ENCODE results near the gene COX6A2.

The COX6A2 gene

DNA sequence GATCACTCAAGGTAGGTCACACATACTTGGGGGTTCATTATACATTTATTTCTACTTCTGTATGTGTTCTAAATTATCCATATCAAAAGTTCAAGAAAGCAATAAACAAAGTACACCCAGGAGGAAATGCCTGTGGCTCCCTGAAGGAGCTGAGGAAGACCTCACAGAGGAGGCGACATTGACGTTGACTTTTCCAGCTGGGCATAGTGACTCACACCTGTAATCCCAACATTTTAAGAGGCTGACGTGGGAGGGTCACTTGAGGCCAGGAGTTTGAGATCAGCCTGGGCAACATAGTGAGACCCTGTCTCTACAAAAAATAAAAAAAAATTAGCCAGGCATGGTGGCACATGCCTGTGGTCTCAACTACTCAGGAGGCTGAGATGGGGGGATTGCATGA, 18.7 kb downstream of the COX6A2 start:
- peaks cover 23% of the 10 kb centered on the region for H3K27me3 ChIP-seq (ENCODE audit: insufficient read depth, low read length)
- no peak overlapping the region for H3K27ac ChIP-seq (ENCODE audit: low read depth, low read length)
- H3K4me1 ChIP-seq (ENCODE audit: control insufficient read depth, insufficient read depth, low read length, unreplicated experiment), result no peaks in the 10 kb centered on the region
- no peak overlapping the region for H2AFZ ChIP-seq (ENCODE audit: low read length, unreplicated experiment)
- H3K4me3 ChIP-seq (ENCODE audit: low read depth, low read length), result no peak overlapping the region
- no peaks in the 10 kb centered on the region for H3K36me3 ChIP-seq (ENCODE audit: insufficient read depth, low read length)
- H3K79me2 ChIP-seq (ENCODE audit: control insufficient read depth, insufficient read depth, low read length, unreplicated experiment), result peaks cover 2% of the 10 kb centered on the region

DNA sequence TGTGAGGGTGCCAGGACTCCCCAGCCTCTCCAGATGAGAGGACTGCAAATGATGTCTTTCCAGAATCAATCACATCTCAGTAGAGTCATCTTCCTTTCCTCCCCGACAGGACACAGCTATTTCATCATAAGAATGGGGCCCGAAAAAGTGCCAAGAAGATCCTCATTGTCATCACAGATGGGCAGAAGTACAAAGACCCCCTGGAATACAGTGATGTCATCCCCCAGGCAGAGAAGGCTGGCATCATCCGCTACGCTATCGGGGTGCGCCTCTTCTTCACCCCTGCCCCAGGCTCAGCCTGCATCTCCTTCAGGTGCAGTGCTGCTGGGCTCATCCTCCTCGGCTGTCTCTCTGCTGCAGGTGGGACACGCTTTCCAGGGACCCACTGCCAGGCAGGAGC, 20.8 kb downstream of the COX6A2 start:
- Histone ChIP-seq H3K27ac (ENCODE audit: low read depth, low read length) (no peak overlapping the region), H3K79me2 (ENCODE audit: control insufficient read depth, insufficient read depth, low read length, unreplicated experiment) (peaks cover 16% of the 10 kb centered on the region), H3K27me3 (ENCODE audit: insufficient read depth, low read length) (peaks cover 4% of the 10 kb centered on the region; the same call in 1 of the 2 replicates), H3K36me3 (ENCODE audit: insufficient read depth, low read length) (no peaks in the 10 kb centered on the region), H2AFZ (ENCODE audit: low read length, unreplicated experiment) (no peak overlapping the region), H3K4me3 (ENCODE audit: low read depth, low read length) (no peak overlapping the region), H3K4me1 (ENCODE audit: control insufficient read depth, insufficient read depth, low read length, unreplicated experiment) (peaks cover 11% of the 10 kb centered on the region)

DNA sequence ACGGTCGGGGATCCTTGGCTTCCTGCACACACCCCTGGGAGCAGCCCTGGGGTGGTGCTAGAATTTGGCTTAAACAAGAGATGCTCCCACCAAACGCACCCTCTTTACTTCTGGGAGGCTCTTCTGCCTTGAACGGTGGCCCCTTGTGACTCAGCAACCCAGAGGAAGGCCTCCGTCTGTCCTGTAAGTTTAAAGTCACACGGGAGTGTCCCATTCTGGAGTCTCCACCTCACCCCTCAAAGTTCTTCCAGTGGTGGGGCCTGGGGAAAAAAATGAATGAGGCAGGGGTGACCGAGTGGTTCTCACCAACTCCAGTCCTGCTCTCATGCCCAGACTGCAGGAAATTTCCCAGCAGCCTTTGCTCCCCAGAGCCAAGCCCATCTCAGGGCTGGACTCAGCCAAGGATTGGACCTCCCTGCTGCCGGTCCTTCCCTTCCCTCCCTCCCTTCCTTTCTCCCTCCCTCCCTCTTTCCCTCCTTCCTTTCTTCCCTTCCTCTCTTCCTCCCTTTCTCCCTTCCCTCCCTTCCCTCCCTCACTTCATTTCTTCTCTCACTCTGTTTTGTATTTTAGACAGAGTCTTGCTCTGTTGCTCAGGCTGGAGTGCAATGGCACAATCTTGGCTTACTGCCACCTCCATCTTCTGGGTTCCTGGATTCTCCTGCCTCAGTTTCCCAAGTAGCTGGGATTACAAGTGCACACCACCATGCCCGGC, 23.7 kb downstream of the COX6A2 start:
- Histone ChIP-seq H3K27me3 (ENCODE audit: insufficient read depth, low read length) (peaks cover 4% of the 10 kb centered on the region; the same call in 1 of the 2 replicates), H3K4me1 (ENCODE audit: control insufficient read depth, insufficient read depth, low read length, unreplicated experiment) (peaks cover 13% of the 10 kb centered on the region), H3K79me2 (ENCODE audit: control insufficient read depth, insufficient read depth, low read length, unreplicated experiment) (peaks cover 16% of the 10 kb centered on the region), H3K4me3 (ENCODE audit: low read depth, low read length) (peak overlapping the region; percentile 82), H3K27ac (ENCODE audit: low read depth, low read length) (peak overlapping the region; percentile 21; the same call in 1 of the 2 replicates), H2AFZ (ENCODE audit: low read length, unreplicated experiment) (peak overlapping the region; percentile 48), H3K36me3 (ENCODE audit: insufficient read depth, low read length) (peaks cover 16% of the 10 kb centered on the region)

DNA sequence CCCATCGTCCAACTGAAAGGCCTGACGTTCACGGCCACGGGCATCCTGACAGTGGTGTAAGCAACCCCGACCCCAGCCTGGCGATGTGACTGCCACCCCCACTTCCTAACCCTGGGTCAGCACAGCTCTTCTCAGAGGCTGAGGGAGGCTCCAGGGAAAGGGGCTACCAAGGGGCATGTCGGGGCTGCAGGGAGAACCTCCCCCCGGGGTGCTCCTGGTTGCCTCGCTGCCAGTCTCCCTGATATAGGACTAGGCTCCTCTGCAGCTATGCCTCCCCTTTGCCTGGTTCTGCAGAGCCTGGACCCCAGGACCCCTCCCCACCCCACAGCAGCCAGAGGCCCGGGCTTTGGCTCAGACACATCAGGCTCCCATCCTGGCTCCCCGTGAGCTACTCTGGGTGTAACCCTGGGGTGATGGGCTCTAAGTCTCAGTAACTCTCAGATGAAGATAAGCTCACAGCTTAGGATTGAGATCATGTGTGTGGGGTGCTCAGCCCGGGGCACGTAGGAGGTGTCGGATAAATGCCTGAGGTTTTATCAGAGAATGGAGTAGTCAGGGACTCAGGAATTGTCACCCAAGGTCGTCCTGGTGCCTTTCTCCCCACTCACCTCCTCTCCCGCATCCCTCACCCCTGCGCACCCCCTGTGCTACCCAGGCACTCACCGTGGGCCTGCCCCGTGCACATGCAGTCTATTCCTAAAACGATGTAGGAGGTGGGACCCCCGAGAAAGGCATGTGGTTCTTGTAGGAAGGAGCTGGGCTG, 24.4 kb downstream of the COX6A2 start:
- H3K27ac ChIP-seq (ENCODE audit: low read depth, low read length), result peak overlapping the region; percentile 21; the same call in 1 of the 2 replicates
- H3K27me3 ChIP-seq (ENCODE audit: insufficient read depth, low read length), result peaks cover 4% of the 10 kb centered on the region; the same call in 1 of the 2 replicates
- H2AFZ ChIP-seq (ENCODE audit: low read length, unreplicated experiment), result no peak overlapping the region
- H3K79me2 ChIP-seq (ENCODE audit: control insufficient read depth, insufficient read depth, low read length, unreplicated experiment), result peaks cover 16% of the 10 kb centered on the region
- peak overlapping the region; percentile 82 for H3K4me3 ChIP-seq (ENCODE audit: low read depth, low read length)
- peaks cover 21% of the 10 kb centered on the region for H3K36me3 ChIP-seq (ENCODE audit: insufficient read depth, low read length)
- H3K4me1 ChIP-seq (ENCODE audit: control insufficient read depth, insufficient read depth, low read length, unreplicated experiment), result peaks cover 13% of the 10 kb centered on the region

DNA sequence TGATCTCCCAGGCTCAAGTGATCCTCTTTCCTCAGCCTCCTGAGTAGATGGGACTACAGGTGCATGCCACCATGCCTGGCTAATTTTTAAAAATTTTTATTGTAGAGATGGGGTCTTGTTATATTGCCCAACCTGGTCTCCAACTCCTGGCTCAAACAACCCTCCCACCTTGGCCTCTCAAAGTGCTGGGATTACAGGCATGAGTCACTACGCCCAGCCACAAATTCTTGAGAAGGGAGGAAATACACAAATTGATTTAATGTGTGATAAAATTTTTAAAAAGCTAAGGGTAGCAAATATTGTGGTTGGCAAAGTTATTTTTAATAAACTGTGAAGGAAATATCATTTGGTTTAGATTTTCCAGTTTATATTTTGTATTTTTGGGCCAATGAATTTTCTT, 25.5 kb downstream of the COX6A2 start:
- peaks cover 24% of the 10 kb centered on the region for H3K36me3 ChIP-seq (ENCODE audit: insufficient read depth, low read length)
- H3K27me3 ChIP-seq (ENCODE audit: insufficient read depth, low read length), result no peaks in the 10 kb centered on the region
- no peak overlapping the region; the same call in 1 of the 2 replicates for H3K4me3 ChIP-seq (ENCODE audit: low read depth, low read length)
- H3K79me2 ChIP-seq (ENCODE audit: control insufficient read depth, insufficient read depth, low read length, unreplicated experiment), result peaks cover 16% of the 10 kb centered on the region
- peaks cover 13% of the 10 kb centered on the region for H3K4me1 ChIP-seq (ENCODE audit: control insufficient read depth, insufficient read depth, low read length, unreplicated experiment)
- no peak overlapping the region for H2AFZ ChIP-seq (ENCODE audit: low read length, unreplicated experiment)
- H3K27ac ChIP-seq (ENCODE audit: low read depth, low read length), result peak overlapping the region; percentile 14; the same call in 1 of the 2 replicates

DNA sequence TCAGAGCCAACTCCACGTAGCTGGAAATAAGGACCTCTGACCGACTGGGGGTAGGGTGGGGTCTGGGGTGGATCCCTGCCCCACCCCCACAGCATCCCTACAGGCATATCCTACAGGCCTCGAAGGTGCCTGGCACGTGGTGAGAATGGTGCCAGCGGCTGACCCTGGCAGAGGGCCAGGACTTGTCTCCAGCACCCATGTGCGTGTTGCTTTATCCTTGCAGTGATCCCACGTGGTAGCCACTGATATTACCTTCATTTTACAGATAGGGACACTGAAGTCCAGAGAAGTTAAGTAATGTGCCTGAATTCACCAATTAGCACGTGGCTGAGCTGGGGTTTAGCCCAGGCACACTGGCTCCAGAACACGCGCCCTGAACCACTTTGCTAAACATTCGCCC, 26.7 kb downstream of the COX6A2 start:
- peaks cover 13% of the 10 kb centered on the region for H3K4me1 ChIP-seq (ENCODE audit: control insufficient read depth, insufficient read depth, low read length, unreplicated experiment)
- H3K27me3 ChIP-seq (ENCODE audit: insufficient read depth, low read length), result no peaks in the 10 kb centered on the region
- H3K4me3 ChIP-seq (ENCODE audit: low read depth, low read length), result no peak overlapping the region
- peaks cover 24% of the 10 kb centered on the region for H3K36me3 ChIP-seq (ENCODE audit: insufficient read depth, low read length)
- H3K27ac ChIP-seq (ENCODE audit: low read depth, low read length), result no peak overlapping the region
- no peak overlapping the region for H2AFZ ChIP-seq (ENCODE audit: low read length, unreplicated experiment)
- peaks cover 16% of the 10 kb centered on the region for H3K79me2 ChIP-seq (ENCODE audit: control insufficient read depth, insufficient read depth, low read length, unreplicated experiment)

DNA sequence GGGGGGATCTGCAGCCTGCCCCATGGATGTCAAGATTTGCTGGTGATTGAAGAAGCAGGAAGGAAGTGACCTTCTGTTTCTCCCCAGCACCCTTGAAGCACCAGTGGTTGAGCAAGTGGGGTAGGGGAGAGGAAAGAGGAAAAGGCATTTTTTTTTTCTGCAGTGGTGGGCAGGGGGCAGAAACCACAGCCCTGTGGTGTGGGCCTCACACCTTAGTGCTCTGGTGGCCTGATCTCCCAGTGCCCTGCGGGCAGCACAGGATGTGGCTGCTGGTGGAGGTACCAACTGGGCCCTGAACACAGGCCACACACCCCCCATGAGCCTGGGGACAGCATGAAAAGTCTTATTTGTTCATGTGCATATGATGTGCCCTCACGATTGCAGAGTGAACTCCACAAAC, 28.0 kb downstream of the COX6A2 start:
- Histone ChIP-seq H2AFZ (ENCODE audit: low read length, unreplicated experiment) (no peak overlapping the region), H3K4me1 (ENCODE audit: control insufficient read depth, insufficient read depth, low read length, unreplicated experiment) (peaks cover 13% of the 10 kb centered on the region), H3K27me3 (ENCODE audit: insufficient read depth, low read length) (no peaks in the 10 kb centered on the region), H3K4me3 (ENCODE audit: low read depth, low read length) (no peak overlapping the region), H3K36me3 (ENCODE audit: insufficient read depth, low read length) (peaks cover 24% of the 10 kb centered on the region), H3K79me2 (ENCODE audit: control insufficient read depth, insufficient read depth, low read length, unreplicated experiment) (peaks cover 16% of the 10 kb centered on the region), H3K27ac (ENCODE audit: low read depth, low read length) (no peak overlapping the region)

DNA sequence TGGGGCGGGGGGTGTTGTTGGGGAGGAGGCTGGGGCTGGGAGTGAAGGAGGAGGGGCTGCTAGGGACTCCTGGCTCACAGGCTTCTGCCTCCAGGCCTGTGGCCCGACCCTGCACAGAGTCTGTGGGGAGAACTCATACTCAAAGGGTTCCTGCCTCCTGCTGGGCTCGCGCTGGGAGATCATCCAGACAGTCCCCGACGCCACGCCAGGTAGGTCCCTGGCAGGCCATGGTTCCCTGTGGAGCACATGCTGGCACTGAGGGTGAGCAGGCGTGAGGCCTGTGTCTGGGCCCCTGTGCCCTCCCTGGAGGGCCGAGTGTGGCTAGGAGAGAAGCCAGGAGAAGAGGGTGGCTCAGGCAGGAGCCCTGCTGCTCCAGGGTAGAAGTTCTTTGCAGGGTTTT, 30.5 kb downstream of the COX6A2 start:
- Histone ChIP-seq H3K4me3 (ENCODE audit: low read depth, low read length) (no peak overlapping the region), H3K27ac (ENCODE audit: low read depth, low read length) (no peak overlapping the region), H3K27me3 (ENCODE audit: insufficient read depth, low read length) (0 out of 2 replicates have a peak, but pooled peaks cover 4% of the 10 kb centered on the region), H3K36me3 (ENCODE audit: insufficient read depth, low read length) (peaks cover 24% of the 10 kb centered on the region), H3K4me1 (ENCODE audit: control insufficient read depth, insufficient read depth, low read length, unreplicated experiment) (peaks cover 9% of the 10 kb centered on the region), H3K79me2 (ENCODE audit: control insufficient read depth, insufficient read depth, low read length, unreplicated experiment) (no peaks in the 10 kb centered on the region), H2AFZ (ENCODE audit: low read length, unreplicated experiment) (no peak overlapping the region)

DNA sequence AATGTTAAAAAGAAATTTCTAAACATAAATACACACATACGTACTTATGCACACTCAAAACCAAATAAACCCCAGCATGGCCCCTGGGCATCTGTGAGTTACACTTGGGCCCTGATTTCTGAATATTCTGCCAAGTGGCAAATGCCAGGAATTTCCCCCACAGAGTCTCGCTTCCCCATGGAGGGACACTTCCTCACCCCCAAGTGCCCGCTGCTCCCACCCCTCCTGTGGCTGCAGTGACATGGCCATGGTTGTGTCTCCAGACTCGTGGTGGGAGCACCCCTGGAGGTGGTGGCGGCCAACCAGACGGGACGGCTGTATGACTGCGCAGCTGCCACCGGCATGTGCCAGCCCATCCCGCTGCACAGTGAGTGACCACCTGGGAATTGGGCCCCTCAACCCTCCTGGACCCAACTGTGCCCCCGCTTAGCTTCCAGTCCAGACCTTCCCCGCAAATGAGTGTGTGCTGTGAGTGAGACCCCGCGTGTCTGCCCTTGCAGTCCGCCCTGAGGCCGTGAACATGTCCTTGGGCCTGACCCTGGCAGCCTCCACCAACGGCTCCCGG, 31.0 kb downstream of the COX6A2 start:
- H3K36me3 ChIP-seq (ENCODE audit: insufficient read depth, low read length), result peaks cover 24% of the 10 kb centered on the region
- H3K4me1 ChIP-seq (ENCODE audit: control insufficient read depth, insufficient read depth, low read length, unreplicated experiment), result peaks cover 5% of the 10 kb centered on the region
- no peak overlapping the region for H3K4me3 ChIP-seq (ENCODE audit: low read depth, low read length)
- H3K27ac ChIP-seq (ENCODE audit: low read depth, low read length), result no peak overlapping the region
- no peaks in the 10 kb centered on the region for H3K79me2 ChIP-seq (ENCODE audit: control insufficient read depth, insufficient read depth, low read length, unreplicated experiment)
- 0 out of 2 replicates have a peak, but pooled peaks cover 4% of the 10 kb centered on the region for H3K27me3 ChIP-seq (ENCODE audit: insufficient read depth, low read length)
- no peak overlapping the region for H2AFZ ChIP-seq (ENCODE audit: low read length, unreplicated experiment)

DNA sequence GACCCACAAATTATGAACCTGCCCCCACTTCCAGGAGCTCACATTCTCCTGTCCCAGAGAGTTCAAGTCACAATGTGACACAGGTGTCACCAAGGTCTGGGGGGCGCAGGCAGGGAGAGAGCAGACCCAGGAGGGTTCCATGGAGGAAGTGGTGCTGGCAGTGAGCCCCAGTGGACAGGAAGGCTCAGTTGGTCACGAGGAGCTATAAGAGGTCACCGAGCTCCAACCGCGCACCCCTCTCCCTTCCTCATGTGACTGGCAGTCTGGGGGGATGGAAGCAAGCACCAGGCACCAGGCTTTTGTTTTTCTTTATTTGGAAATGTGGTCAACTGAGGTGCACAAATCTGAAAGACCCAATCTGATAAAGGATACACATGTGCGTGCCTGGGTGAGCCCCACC, 32.5 kb downstream of the COX6A2 start:
- H3K4me3 ChIP-seq (ENCODE audit: low read depth, low read length), result no peak overlapping the region
- H3K27ac ChIP-seq (ENCODE audit: low read depth, low read length), result no peak overlapping the region
- H3K27me3 ChIP-seq (ENCODE audit: insufficient read depth, low read length), result 0 out of 2 replicates have a peak, but pooled peaks cover 4% of the 10 kb centered on the region
- H3K79me2 ChIP-seq (ENCODE audit: control insufficient read depth, insufficient read depth, low read length, unreplicated experiment), result no peaks in the 10 kb centered on the region
- peaks cover 15% of the 10 kb centered on the region; the same call in 1 of the 2 replicates for H3K36me3 ChIP-seq (ENCODE audit: insufficient read depth, low read length)
- H2AFZ ChIP-seq (ENCODE audit: low read length, unreplicated experiment), result no peak overlapping the region
- H3K4me1 ChIP-seq (ENCODE audit: control insufficient read depth, insufficient read depth, low read length, unreplicated experiment), result peaks cover 5% of the 10 kb centered on the region
